ENCODE results near the gene TMEM266. TPM values are rescaled to one million over a fixed set of nuclear protein-coding genes. Genes with fewer than 3 reads are reported as not detected.

The TMEM266 gene
- total RNA-seq, 1 experiment from 2014 or later = 0.47 TPM

GRCh38 chr15:76114561-76114960 lies 54.8 kb downstream of the TMEM266 start:
- DNase-seq (ENCODE audit: low read depth) = no peak
- in situ Hi-C loops (cut with HindIII; ENCODE audit: low pct_unique_long_range_greater_than_20kb, low sequenced_read_pairs) = no loop called here

GRCh38 chr15:76116138-76116885 lies 56.5 kb downstream of the TMEM266 start:
- in situ Hi-C loops (cut with HindIII; ENCODE audit: low pct_unique_long_range_greater_than_20kb, low sequenced_read_pairs) = no loop called here
- no peak for DNase-seq (ENCODE audit: low read depth)

- DNase-seq (ENCODE audit: low read depth) = no peak
- in situ Hi-C loops (cut with HindIII; ENCODE audit: low pct_unique_long_range_greater_than_20kb, low sequenced_read_pairs) = no loop called here
These were observed 57.4 kb downstream of the TMEM266 start for GRCh38 chr15:76117181-76117580.

- in situ Hi-C loops (cut with HindIII; ENCODE audit: low pct_unique_long_range_greater_than_20kb, low sequenced_read_pairs) = no loop called here
- DNase-seq (ENCODE audit: low read depth) = no peak
These were observed 59.0 kb downstream of the TMEM266 start for GRCh38 chr15:76118767-76119166.

- DNase-seq (ENCODE audit: low read depth) = no peak
- in situ Hi-C loops (cut with HindIII; ENCODE audit: low pct_unique_long_range_greater_than_20kb, low sequenced_read_pairs) = no loop called here
These were observed 63.2 kb downstream of the TMEM266 start for GRCh38 chr15:76123031-76123430.

- DNase-seq (ENCODE audit: low read depth) = no peak
- in situ Hi-C loops (cut with HindIII; ENCODE audit: low pct_unique_long_range_greater_than_20kb, low sequenced_read_pairs) = no loop called here
These were observed 67.4 kb downstream of the TMEM266 start for GRCh38 chr15:76127169-76127568.

- in situ Hi-C loops (cut with HindIII; ENCODE audit: low pct_unique_long_range_greater_than_20kb, low sequenced_read_pairs) = no loop called here
- no peak for DNase-seq (ENCODE audit: low read depth)
These were observed 68.1 kb downstream of the TMEM266 start for GRCh38 chr15:76127880-76128279.

- in situ Hi-C loops (cut with HindIII; ENCODE audit: low pct_unique_long_range_greater_than_20kb, low sequenced_read_pairs) = no loop called here
- DNase-seq (ENCODE audit: low read depth) = no peak
These were observed 74.8 kb downstream of the TMEM266 start for GRCh38 chr15:76134537-76134936.

GRCh38 chr15:76135516-76135915 lies 75.7 kb downstream of the TMEM266 start:
- in situ Hi-C loops (cut with HindIII; ENCODE audit: low pct_unique_long_range_greater_than_20kb, low sequenced_read_pairs) = no loop called here

GRCh38 chr15:76138436-76138835 lies 78.7 kb downstream of the TMEM266 start:
- DNase-seq (ENCODE audit: low read depth) = no peak
- in situ Hi-C loops (cut with HindIII; ENCODE audit: low pct_unique_long_range_greater_than_20kb, low sequenced_read_pairs) = no loop called here

More at GRCh38 chr15:76135516-76135915, 75.7 kb downstream of the TMEM266 start:
- DNase-seq (ENCODE audit: low read depth) = no peak

- DNase-seq (ENCODE audit: low read depth) = peak; percentile 54
- in situ Hi-C loops (cut with HindIII; ENCODE audit: low pct_unique_long_range_greater_than_20kb, low sequenced_read_pairs) = no loop called here
These were observed 79.7 kb downstream of the TMEM266 start for GRCh38 chr15:76139368-76140073.

- no peak for DNase-seq (ENCODE audit: low read depth)
- in situ Hi-C loops (cut with HindIII; ENCODE audit: low pct_unique_long_range_greater_than_20kb, low sequenced_read_pairs) = no loop called here
These were observed 80.3 kb downstream of the TMEM266 start for GRCh38 chr15:76140074-76140464.

GRCh38 chr15:76146812-76147211 lies 87.0 kb downstream of the TMEM266 start:
- DNase-seq (ENCODE audit: low read depth) = no peak
- in situ Hi-C loops (cut with HindIII; ENCODE audit: low pct_unique_long_range_greater_than_20kb, low sequenced_read_pairs) = no loop called here

GRCh38 chr15:76147906-76148570 lies 88.3 kb downstream of the TMEM266 start:
- in situ Hi-C loops (cut with HindIII; ENCODE audit: low pct_unique_long_range_greater_than_20kb, low sequenced_read_pairs) = no loop called here
- DNase-seq (ENCODE audit: low read depth) = peak; percentile 37

GRCh38 chr15:76149291-76149915 lies 89.6 kb downstream of the TMEM266 start:
- in situ Hi-C loops (cut with HindIII; ENCODE audit: low pct_unique_long_range_greater_than_20kb, low sequenced_read_pairs) = no loop called here
- no peak for DNase-seq (ENCODE audit: low read depth)

- in situ Hi-C loops (cut with HindIII; ENCODE audit: low pct_unique_long_range_greater_than_20kb, low sequenced_read_pairs) = no loop called here
- no peak for DNase-seq (ENCODE audit: low read depth)
These were observed 90.7 kb downstream of the TMEM266 start for GRCh38 chr15:76150513-76150912.

GRCh38 chr15:76150971-76151598 lies 91.3 kb downstream of the TMEM266 start:
- in situ Hi-C loops (cut with HindIII; ENCODE audit: low pct_unique_long_range_greater_than_20kb, low sequenced_read_pairs) = no loop called here
- DNase-seq (ENCODE audit: low read depth) = peak; percentile 83

GRCh38 chr15:76151599-76151974 lies 91.8 kb downstream of the TMEM266 start:
- in situ Hi-C loops (cut with HindIII; ENCODE audit: low pct_unique_long_range_greater_than_20kb, low sequenced_read_pairs) = no loop called here
- DNase-seq (ENCODE audit: low read depth) = no peak
